Smooth muscle cell (in vitro differentiated cells): ENCODE measurements around the gene TMEM35A. TPM values are rescaled to one million over a fixed set of nuclear protein-coding genes. Genes with fewer than 3 reads are reported as not detected.

Experiments used
- DNase-seq: peaks from one replicate; lab custom pipeline; 2025; ENCODE audit not compliant: unreplicated experiment; lab: John Stamatoyannopoulos, UW
- H2AFZ ChIP-seq: fragments of 200-600 bp; sonication (generic); 2 replicates; pipeline ENCODE4 v1.6.0; 2016; ENCODE audit warnings: antibody characterized with exemption, low read depth, mild to moderate bottlenecking
- H3F3A ChIP-seq: fragments of 200-600 bp; sonication (generic); 2 replicates; pipeline ENCODE4 v1.6.0; 2017; ENCODE audit warnings: antibody characterized with exemption, low read depth
- H3K27ac ChIP-seq: fragments of 200-600 bp; sonication (generic); 2 replicates; pipeline ENCODE4 v1.5.1; 2016; ENCODE audit warnings: low read depth, mild to moderate bottlenecking
- H3K27me3 ChIP-seq: fragments of 200-600 bp; sonication (generic); 2 replicates; pipeline ENCODE4 v1.6.1; 2016; ENCODE audit warnings: low read depth, mild to moderate bottlenecking
- H3K36me3 ChIP-seq: fragments of 200-600 bp; sonication (generic); 2 replicates; pipeline ENCODE4 v1.5.1; 2016; ENCODE audit warnings: low read depth
- H3K4me1 ChIP-seq: fragments of 200-600 bp; sonication (generic); 2 replicates; pipeline ENCODE4 v1.5.1; 2016; ENCODE audit warnings: low read depth
- H3K4me2 ChIP-seq: fragments of 200-600 bp; sonication (generic); 2 replicates; pipeline ENCODE4 v1.6.0; 2016; ENCODE audit warnings: mild to moderate bottlenecking
- H3K4me3 ChIP-seq: fragments of 200-600 bp; sonication (generic); 2 replicates; pipeline ENCODE4 v1.5.1; 2016; ENCODE audit warnings: mild to moderate bottlenecking
- H3K79me2 ChIP-seq: fragments of 200-600 bp; sonication (generic); 2 replicates; pipeline ENCODE4 v1.6.0; 2016; ENCODE audit warnings: low read depth, mild to moderate bottlenecking
- H3K9ac ChIP-seq: fragments of 200-600 bp; sonication (generic); 2 replicates; pipeline ENCODE4 v1.6.0; 2016; ENCODE audit warnings: low read depth
- H3K9me3 ChIP-seq: fragments of 200-600 bp; sonication (generic); replicated peaks from 2 replicates; pipeline ENCODE4 v1.5.1; 2016; ENCODE audit warnings: low read depth
- H4K20me1 ChIP-seq: fragments of 200-600 bp; sonication (generic); 2 replicates; pipeline ENCODE4 v1.6.0; 2016; ENCODE audit warnings: low read depth
- CTCF ChIP-seq: fragments of 200-600 bp; sonication (generic); IDR thresholded peaks from 2 replicates; pipeline ENCODE4 v1.5.1; 2017; ENCODE audit warnings: borderline replicate concordance, mild to moderate bottlenecking, antibody characterized with exemption; ENCODE audit not compliant: insufficient read depth, poor library complexity, severe bottlenecking
- WGBS: methylation state at CpG from one replicate; pipeline ENCODE4 v1.1.7; 2016; ENCODE audit warnings: low lambda C conversion rate; 5-methylcytosine and 5-hydroxymethylcytosine counted together
- polyA plus RNA-seq: library from polyadenylated mRNA; unstranded; fragments of >200 nt; fragmentation: Nextera tagmentation; extraction: Ambion mirVana; gene quantifications from 2 replicates; pipeline ENCODE4 v1.2.1, GENCODE V29; 2016
- total RNA-seq: library from RNA; depleted of rRNA; stranded (reverse); fragments of >200 nt; gene quantifications from 2 replicates; pipeline ENCODE4 v1.2.3, GENCODE V29; 2014

Gene TMEM35A
- total and polyA plus RNA-seq, 2 experiments from 2014 or later = 2.3 to 3.2 TPM

GRCh38 chrX:101097546-101098453, 19.1 kb downstream of the TMEM35A start, which contains the start of gene CENPI:
CENPI (plus strand) TSS chrX:101098204; CDS start chrX:101101071, 2,867 bp downstream.
- DNase-seq = peak; percentile 57

GRCh38 chrX:101108284-101108683, 29.6 kb downstream of the TMEM35A start:
- H3K36me3 ChIP-seq = no peaks in the 10 kb centered on the region
- no peaks in the 10 kb centered on the region for H3F3A ChIP-seq
- no peaks in the 10 kb centered on the region for H3K4me1 ChIP-seq
- H3K79me2 ChIP-seq = no peaks in the 10 kb centered on the region
- H3K4me3 ChIP-seq = no peak overlapping the region
- no peaks in the 10 kb centered on the region for H3K9me3 ChIP-seq
- H2AFZ ChIP-seq = no peak overlapping the region
- H4K20me1 ChIP-seq = no peaks in the 10 kb centered on the region
- 81% methylated on average over 4 of the region's 4 CpGs for WGBS
- no peaks in the 10 kb centered on the region for H3K27me3 ChIP-seq
- H3K27ac ChIP-seq = no peak overlapping the region
- H3K9ac ChIP-seq = no peak overlapping the region
- H3K4me2 ChIP-seq = no peak overlapping the region
- no peak for DNase-seq
- TF ChIP-seq CTCF = no peak

More at GRCh38 chrX:101097546-101098453, 19.1 kb downstream of the TMEM35A start, which contains the start of gene CENPI:
- H3K4me2 ChIP-seq = peak within 1 kb of the TSS; percentile 88
- H3K27ac ChIP-seq = peak within 1 kb of the TSS; percentile 87
- H3K4me3 ChIP-seq = peak within 1 kb of the TSS; percentile 64
- TF ChIP-seq CTCF = no peak
- peak within 1 kb of the TSS; percentile 86 for H2AFZ ChIP-seq
- no peaks in the 10 kb centered on the region for H3F3A ChIP-seq
- no peaks in the 10 kb centered on the region for H3K27me3 ChIP-seq
- H3K79me2 ChIP-seq = no peaks in the 10 kb centered on the region
- no peaks in the 10 kb centered on the region for H3K4me1 ChIP-seq
- no peaks in the 10 kb centered on the region for H3K36me3 ChIP-seq
- H3K9ac ChIP-seq = peak within 1 kb of the TSS; percentile 85
- 38% methylated on average over 48 of the region's 48 CpGs for WGBS
- H3K9me3 ChIP-seq = no peaks in the 10 kb centered on the region
- no peaks in the 10 kb centered on the region for H4K20me1 ChIP-seq

GRCh38 chrX:101117701-101118100, 39.0 kb downstream of the TMEM35A start:
- H3K4me3 ChIP-seq = no peak overlapping the region
- no peaks in the 10 kb centered on the region for H3K36me3 ChIP-seq
- no peak overlapping the region for H3K27ac ChIP-seq
- no peaks in the 10 kb centered on the region for H3K4me1 ChIP-seq
- no peak for DNase-seq
- H3K79me2 ChIP-seq = no peaks in the 10 kb centered on the region
- TF ChIP-seq CTCF = no peak
- H3K9me3 ChIP-seq = no peaks in the 10 kb centered on the region
- no peak overlapping the region for H3K9ac ChIP-seq
- H3K4me2 ChIP-seq = no peak overlapping the region
- no peak overlapping the region for H2AFZ ChIP-seq
- no peaks in the 10 kb centered on the region for H3F3A ChIP-seq
- H4K20me1 ChIP-seq = no peaks in the 10 kb centered on the region
- no peaks in the 10 kb centered on the region for H3K27me3 ChIP-seq
- 71% methylated on average over 3 of the region's 3 CpGs for WGBS
